HepG2 (cell line): ENCODE data around the gene P4HB. TPM values are rescaled to one million over a fixed set of nuclear protein-coding genes. Genes with fewer than 3 reads are reported as not detected.

ENCODE experiments used
- AKAP8 ChIP-seq: sonication (generic); formaldehyde crosslinking; IDR thresholded peaks from 2 replicates; pipeline ENCODE4 v1.5.1; 2020; ENCODE audit warnings: mild to moderate bottlenecking, missing genetic modification reagents
- EHMT2 ChIP-seq: fragments of 200-600 bp; sonication (generic); IDR thresholded peaks from 2 replicates; pipeline ENCODE4 v1.7.0; 2017; ENCODE audit warnings: antibody characterized with exemption, low read depth, low read length, borderline replicate concordance
- GPBP1L1 ChIP-seq: sonication (generic); formaldehyde crosslinking; IDR thresholded peaks from 2 replicates; pipeline ENCODE4 v1.5.0; 2020; ENCODE audit warnings: mild to moderate bottlenecking, missing genetic modification reagents
- GTF3A ChIP-seq: sonication (generic); formaldehyde crosslinking; conservative IDR thresholded peaks from 2 replicates; pipeline ENCODE4 v1.4.0; 2020; ENCODE audit warnings: mild to moderate bottlenecking, missing genetic modification reagents
- HDAC1 ChIP-seq: sonication (generic); formaldehyde crosslinking; IDR thresholded peaks from 2 replicates; pipeline ENCODE4 v1.5.1; 2020; ENCODE audit warnings: mild to moderate bottlenecking, missing genetic modification reagents
- KLF12 ChIP-seq: sonication (generic); formaldehyde crosslinking; IDR thresholded peaks from 2 replicates; pipeline ENCODE4 v1.4.0; 2020; ENCODE audit warnings: missing genetic modification reagents, borderline replicate concordance
- MAZ ChIP-seq, 2 experiments: sonication (generic) in 1 of 2; formaldehyde crosslinking in 1 of 2; IDR thresholded peaks; 2 replicates each; pipeline versions ENCODE4 v1.5.0 to v1.6.1; 2012 to 2020; ENCODE audit warnings: low read depth in 2 of 2, mild to moderate bottlenecking in 2 of 2, borderline replicate concordance in 1 of 2, improper control_type of control experiment in 1 of 2, low read length in 1 of 2, missing genetic modification reagents in 1 of 2, moderate library complexity in 1 of 2
- MBD4 ChIP-seq: IDR thresholded peaks from 2 replicates; pipeline ENCODE4 v1.6.1; 2012; ENCODE audit warnings: low read length, inconsistent platforms, borderline replicate concordance
- NFRKB ChIP-seq: fragments of 450-650 bp; IDR thresholded peaks from 2 replicates; pipeline ENCODE4 v1.6.1; 2017
- RFX3 ChIP-seq: IDR thresholded peaks from 2 replicates; pipeline ENCODE4 v1.6.1; 2016; ENCODE audit warnings: missing biosample characterization, missing genetic modification reagents
- SNAPC2 ChIP-seq: sonication (generic); formaldehyde crosslinking; IDR thresholded peaks from 2 replicates; pipeline ENCODE4 v1.8.1; 2022; ENCODE audit warnings: mild to moderate bottlenecking, missing genetic modification reagents
- SP4 ChIP-seq: sonication (generic); formaldehyde crosslinking; IDR thresholded peaks from 2 replicates; pipeline ENCODE4 v1.8.1; 2023; ENCODE audit warnings: mild to moderate bottlenecking, missing genetic modification reagents
- STAT5B ChIP-seq: sonication (generic); formaldehyde crosslinking; IDR thresholded peaks from 2 replicates; pipeline ENCODE4 v1.4.0; 2020; ENCODE audit warnings: missing genetic modification reagents
- THAP11 ChIP-seq: IDR thresholded peaks from 2 replicates; pipeline ENCODE4 v1.6.1; 2016; ENCODE audit warnings: missing biosample characterization, missing genetic modification reagents
- ZBTB10 ChIP-seq: sonication (generic); formaldehyde crosslinking; IDR thresholded peaks from 2 replicates; pipeline ENCODE4 v1.4.0; 2020; ENCODE audit warnings: missing genetic modification reagents, borderline replicate concordance
- ZFP1 ChIP-seq: IDR thresholded peaks from 2 replicates; pipeline ENCODE4 v1.6.1; 2016
- ZFP36 ChIP-seq: fragments of 150-350 bp; IDR thresholded peaks from 2 replicates; pipeline ENCODE4 v1.6.1; 2018; ENCODE audit warnings: borderline replicate concordance, low read length, low read depth; ENCODE audit not compliant: partially characterized antibody
- ZNF275 ChIP-seq: sonication (generic); formaldehyde crosslinking; IDR thresholded peaks from 2 replicates; pipeline ENCODE4 v1.8.0; 2022; ENCODE audit warnings: missing genetic modification reagents, mild to moderate bottlenecking, inconsistent platforms, borderline replicate concordance
- ZNF33A ChIP-seq: sonication (generic); formaldehyde crosslinking; IDR thresholded peaks from 2 replicates; pipeline ENCODE4 v1.5.1; 2020; ENCODE audit warnings: missing genetic modification reagents, mild to moderate bottlenecking, moderate library complexity, borderline replicate concordance
- ZNF33B ChIP-seq: sonication (generic); formaldehyde crosslinking; IDR thresholded peaks from 2 replicates; pipeline ENCODE4 v1.5.1; 2020; ENCODE audit warnings: mild to moderate bottlenecking, missing genetic modification reagents
- ZNF382 ChIP-seq: sonication (generic); formaldehyde crosslinking; IDR thresholded peaks from 2 replicates; pipeline ENCODE4 v1.5.0; 2020; ENCODE audit warnings: missing genetic modification reagents, mild to moderate bottlenecking, borderline replicate concordance
- ZNF660 ChIP-seq: sonication (generic); formaldehyde crosslinking; IDR thresholded peaks from 2 replicates; pipeline ENCODE4 v1.5.1; 2020; ENCODE audit warnings: mild to moderate bottlenecking, low read depth, missing genetic modification reagents, borderline replicate concordance
- ZNF720 ChIP-seq: sonication (generic); formaldehyde crosslinking; IDR thresholded peaks from 2 replicates; pipeline ENCODE4 v1.4.0; 2020; ENCODE audit warnings: missing genetic modification reagents
- ZNF780A ChIP-seq: sonication (generic); formaldehyde crosslinking; IDR thresholded peaks from 2 replicates; pipeline ENCODE4 v1.8.0; 2022; ENCODE audit warnings: mild to moderate bottlenecking, missing genetic modification reagents, moderate library complexity
- ZNF878 ChIP-seq: sonication (generic); formaldehyde crosslinking; IDR thresholded peaks from 2 replicates; pipeline ENCODE4 v1.8.1; 2023; ENCODE audit warnings: mild to moderate bottlenecking, missing genetic modification reagents, moderate library complexity
- polyA plus RNA-seq, 8 experiments: library from polyadenylated mRNA; depleted of rRNA in 3 of 8; stranded (reverse) in 7 of 8; unstranded in 1 of 8; fragments of >200 nt; fragmentation: Illumina TruSeq in 4 of 8; extraction: Trizol in 4 of 8; gene quantifications; 2 replicates each; pipeline versions ENCODE4 v1.2.1 to v1.2.3, GENCODE V29; 2011 to 2016; ENCODE audit warnings: low read depth in 4 of 8, missing spikeins in 1 of 8, mixed read lengths in 1 of 8; ENCODE audit not compliant: insufficient read depth in 1 of 8
- total RNA-seq, 5 experiments: library from RNA; depleted of rRNA; stranded (reverse); fragments of >200 nt; fragmentation: Illumina TruSeq; extraction: Trizol; gene quantifications; 2 replicates each; pipeline ENCODE4 v1.2.3, GENCODE V29; 2016; ENCODE audit warnings: low read depth in 1 of 5

P4HB gene
- total and polyA plus RNA-seq, 2 of the 13 experiments (the other 11 are each of a cell fraction or from before 2014, with no cell fraction given), result 185 to 782 TPM

GRCh38 chr17:81870131-81870980 is 10.0 kb upstream of the P4HB start (continued):
- TF ChIP-seq GPBP1L1 (CRISPR knock-in tag), result no peak
- TF ChIP-seq AKAP8 (CRISPR knock-in tag), result peak; percentile 93; the same call in 1 of the 2 replicates
- TF ChIP-seq EHMT2, result no peak
- no peak for TF ChIP-seq ZNF33A
- TF ChIP-seq ZNF660, result no peak
- no peak for TF ChIP-seq ZNF275 (CRISPR knock-in tag)
- TF ChIP-seq RFX3, result no peak
- TF ChIP-seq ZNF33B (CRISPR knock-in tag), result 0 out of 2 replicates have a peak, but pooled peaks have one; percentile 25
- no peak; the same call in 1 of the 2 replicates for TF ChIP-seq SP4
- TF ChIP-seq STAT5B (CRISPR knock-in tag), result no peak
- peak; percentile 14; the same call in 1 of the 2 replicates for TF ChIP-seq ZBTB10 (CRISPR knock-in tag)
- TF ChIP-seq ZNF720 (CRISPR knock-in tag), result no peak
- TF ChIP-seq SNAPC2, result no peak
- 0 out of 2 replicates have a peak, but pooled peaks have one; percentile 65 for TF ChIP-seq ZNF780A
- no peak for TF ChIP-seq ZNF382 (CRISPR knock-in tag)
- TF ChIP-seq HDAC1 (CRISPR knock-in tag), result peak; percentile 77
- no peak for TF ChIP-seq MBD4
- 0 out of 2 replicates have a peak, but pooled peaks have one; percentile 29 for TF ChIP-seq GTF3A (CRISPR knock-in tag)
- TF ChIP-seq KLF12 (CRISPR knock-in tag), result no peak; the same call in 1 of the 2 replicates
- TF ChIP-seq NFRKB, result no peak
- TF ChIP-seq THAP11, result no peak
- TF ChIP-seq ZFP1 (CRISPR knock-in tag), result no peak
- no peak for TF ChIP-seq ZFP36
- no peak for TF ChIP-seq MAZ (IDR thresholded peaks at IDR 0.05; ENCODE audit: borderline replicate concordance, low read depth, low read length)
- TF ChIP-seq MAZ (CRISPR knock-in tag; IDR thresholded peaks at IDR 0.05; ENCODE audit: low read depth), result no peak; the same call in 1 of the 2 replicates
- no peak for TF ChIP-seq ZNF878 (CRISPR knock-in tag)
